GM19025 (cell line): ENCODE measurements around the gene DDI2.
"Not testable (repeated sequence)": the region's sequence is repeated elsewhere in the genome, so short reads cannot be mapped to it uniquely, and the experiment has no call there.

ENCODE experiments used
- ATAC-seq: cut with Tn5 transposase; IDR thresholded peaks from one replicate; pipeline ENCODE4 v1.9.1; 2021; ENCODE audit warnings: mild to moderate bottlenecking, low read depth, moderate library complexity; ENCODE audit not compliant: unreplicated experiment

Gene DDI2

DNA sequence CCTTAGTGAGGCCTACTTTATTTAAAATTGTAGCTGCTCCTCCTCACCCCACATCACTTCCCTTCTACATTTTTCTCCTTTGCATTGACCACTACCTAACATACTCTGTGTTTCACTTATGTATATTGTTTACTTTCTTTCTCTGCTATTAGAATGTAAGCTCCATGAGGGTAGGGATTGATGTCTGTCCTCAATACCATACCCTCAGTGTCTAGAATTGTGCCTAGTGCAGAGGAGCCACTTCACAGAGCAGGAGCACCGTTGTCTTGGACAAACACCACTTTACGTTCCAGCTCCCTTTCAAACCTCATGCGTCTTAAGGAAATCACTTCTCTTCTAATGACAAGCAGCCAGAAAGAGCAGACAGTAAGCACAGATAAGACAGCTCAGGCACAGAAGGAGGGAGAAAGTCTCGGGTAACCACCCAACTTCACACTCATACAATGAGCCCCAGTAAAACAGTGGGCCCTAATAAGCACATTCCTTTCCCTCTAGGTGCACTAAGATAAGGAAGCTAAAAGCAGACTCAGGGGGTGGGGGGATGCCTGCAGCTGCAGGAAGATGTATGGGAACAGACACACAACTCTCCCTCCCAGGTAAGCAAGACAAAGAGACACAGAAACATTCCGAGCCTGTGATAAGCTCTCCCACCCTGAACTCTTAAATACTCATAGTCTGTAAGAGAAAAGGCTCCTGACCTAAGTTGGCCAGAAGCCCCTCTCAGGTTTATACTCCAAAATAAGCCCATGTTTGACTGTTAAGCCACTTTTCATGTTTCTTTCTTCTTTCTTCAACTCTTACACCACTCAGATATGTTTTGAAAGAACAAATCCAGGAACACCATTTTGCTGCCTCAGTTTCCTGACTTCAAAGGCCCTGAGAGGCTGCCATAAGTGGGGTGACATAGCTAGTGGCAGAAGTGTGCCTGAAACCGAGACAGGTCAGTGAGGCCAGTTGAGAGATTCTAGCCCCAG, 59.7 kb downstream of the DDI2 start:
- no peak for ATAC-seq

- ATAC-seq, result no peak
These were observed 61.3 kb downstream of the DDI2 start for GRCh38 chr1:15678578-15678977.

- no peak for ATAC-seq
These were observed 62.9 kb downstream of the DDI2 start for GRCh38 chr1:15680131-15680530.

DNA sequence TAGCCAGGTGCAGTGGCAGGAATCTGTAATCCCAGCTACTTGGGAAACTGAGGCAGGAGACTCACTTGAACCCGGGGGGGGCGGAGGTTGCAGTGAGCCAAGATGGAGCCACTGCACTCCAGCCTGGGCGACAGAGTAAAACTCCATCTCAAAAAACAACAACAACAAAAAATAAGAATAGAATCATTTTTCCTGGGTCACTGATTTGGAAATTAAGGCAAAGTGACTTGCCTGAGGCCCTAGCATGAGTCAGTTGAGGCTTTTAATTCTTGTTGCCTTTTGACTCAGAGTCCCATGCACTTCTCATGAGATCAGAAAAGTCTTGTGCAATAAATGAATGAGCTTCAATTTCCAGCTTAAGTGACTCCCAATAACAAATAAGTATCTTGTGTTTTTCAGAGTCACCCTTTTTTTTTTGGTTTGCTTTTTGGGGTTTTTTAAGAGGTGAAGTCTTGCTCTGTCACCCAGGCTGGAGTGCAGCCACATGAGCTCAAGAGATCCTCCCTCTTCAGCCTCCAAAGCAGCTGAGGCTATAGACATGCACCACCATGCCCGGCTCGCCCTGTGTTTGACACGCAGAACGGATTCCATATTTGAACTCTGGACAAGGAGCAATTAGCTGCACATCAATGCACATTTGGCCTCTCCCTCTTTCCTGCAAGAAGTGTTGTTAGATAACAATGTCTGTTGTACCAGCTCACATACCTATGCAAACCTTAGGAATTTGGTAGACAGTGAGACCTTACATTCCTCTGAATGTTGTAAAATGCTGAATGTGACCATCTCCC, 63.5 kb downstream of the DDI2 start:
- ATAC-seq, result no peak

GRCh38 chr1:15681349-15682292, 64.4 kb downstream of the DDI2 start:
- ATAC-seq, result no peak

DNA sequence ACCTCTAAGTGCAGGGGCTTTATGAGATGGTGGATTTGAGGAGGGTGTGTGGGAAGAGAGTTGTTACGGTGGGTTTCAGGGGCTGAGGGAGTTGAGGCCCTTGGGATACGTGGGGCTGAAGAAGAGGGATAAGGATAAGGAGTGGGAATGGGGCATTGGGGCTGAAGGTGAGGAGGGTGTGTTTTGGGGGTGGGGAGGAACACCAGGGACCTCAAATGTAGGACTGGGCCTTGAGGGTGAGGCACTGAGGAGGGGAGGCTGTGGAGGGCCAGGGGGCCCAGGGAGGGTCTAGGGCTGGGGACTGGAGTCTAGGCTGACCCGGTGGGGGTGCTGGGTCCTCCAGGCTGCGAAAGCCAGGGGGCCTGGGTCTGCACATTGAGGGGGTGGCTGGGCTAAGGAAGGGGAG, 65.7 kb downstream of the DDI2 start:
- ATAC-seq, result no peak

- no peak for ATAC-seq
These were observed 66.2 kb downstream of the DDI2 start for GRCh38 chr1:15683345-15684039.

GRCh38 chr1:15684042-15684461, 66.8 kb downstream of the DDI2 start, which contains the start of gene PLEKHM2:
TSS of gene PLEKHM2 (plus strand) at chr1:15684320. CDS start at chr1:15684559, 239 bp downstream.
- ATAC-seq, result peak; percentile 56

DNA sequence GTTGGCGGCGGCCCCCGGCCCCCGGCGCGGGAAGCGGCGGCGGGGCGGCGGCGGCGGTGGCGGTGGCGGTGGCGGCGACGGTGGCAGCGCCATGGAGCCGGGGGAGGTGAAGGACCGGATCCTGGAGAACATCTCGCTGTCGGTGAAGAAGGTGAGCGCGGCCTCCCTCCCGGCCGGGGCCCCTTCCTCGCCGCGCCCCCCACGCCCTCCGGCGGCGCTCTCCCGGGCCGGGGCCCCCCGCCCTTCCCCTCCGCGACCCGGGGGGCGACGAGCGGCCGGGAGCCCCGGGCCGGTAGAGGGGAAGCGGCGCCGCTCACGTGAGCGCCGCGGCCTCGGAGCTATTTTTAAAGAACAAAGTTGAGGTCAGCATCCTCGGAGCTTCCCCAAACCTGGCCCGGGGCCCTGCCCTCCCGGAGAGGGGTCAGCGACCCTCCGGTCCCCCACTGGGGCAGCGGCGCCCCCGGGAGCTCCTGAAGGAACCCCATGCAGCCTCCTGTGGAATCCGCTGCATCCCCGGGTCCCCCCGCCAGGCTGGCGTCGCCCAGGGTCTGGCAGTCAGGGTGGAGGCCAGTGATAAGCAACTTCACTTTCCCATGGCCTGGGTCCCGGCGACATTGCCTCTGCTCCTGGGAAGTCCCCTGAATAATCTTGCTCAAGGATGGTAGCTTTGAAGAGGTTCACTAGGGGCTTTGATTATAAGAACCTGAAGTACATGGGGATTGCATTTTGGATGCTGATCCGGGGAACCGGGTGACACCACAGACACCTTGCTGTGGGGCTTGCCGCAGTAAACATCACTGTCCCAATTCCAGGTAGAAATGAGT, 67.4 kb downstream of the DDI2 start:
- ATAC-seq, result peak; percentile 26

GRCh38 chr1:15685820-15686219, 68.6 kb downstream of the DDI2 start:
- ATAC-seq, result no peak

DNA sequence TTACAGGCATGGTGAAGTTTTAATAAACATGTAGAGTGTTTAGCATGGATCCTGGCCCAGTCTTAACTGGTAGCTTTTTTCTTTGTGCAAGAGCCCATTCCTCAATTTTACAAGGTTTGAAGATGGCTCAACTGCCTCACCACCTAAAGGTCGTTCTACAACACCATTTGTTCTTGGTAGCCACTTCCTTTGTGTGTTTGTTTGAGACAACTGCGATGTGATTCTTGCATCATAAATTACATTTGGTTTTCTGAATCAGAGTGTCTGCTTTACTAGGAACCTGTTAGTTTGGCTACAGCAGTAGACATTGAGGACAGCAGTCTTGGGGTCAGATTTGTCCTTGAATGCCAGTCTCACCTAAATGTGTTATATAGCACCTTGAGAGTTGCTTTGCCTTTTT, 70.2 kb downstream of the DDI2 start:
- no peak for ATAC-seq

DNA sequence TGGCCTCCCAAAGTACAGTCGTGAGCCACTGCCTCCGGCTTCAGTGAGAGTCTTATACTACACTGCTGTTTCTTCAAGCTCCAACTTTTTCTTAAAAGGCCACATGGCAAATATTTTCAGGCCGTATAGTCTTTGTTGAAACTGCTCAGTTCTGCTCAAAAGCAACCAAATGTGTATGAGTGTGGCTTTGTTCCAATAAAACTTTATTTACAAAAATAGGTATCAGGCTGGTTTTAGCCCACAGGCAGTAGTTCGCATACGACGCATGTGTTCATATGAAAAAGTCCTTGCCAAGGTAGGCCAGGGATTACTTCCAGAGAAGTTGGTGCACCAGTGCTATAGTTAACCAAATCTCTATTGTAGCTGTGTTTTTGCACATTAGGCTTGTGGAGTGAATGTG, 73.1 kb downstream of the DDI2 start:
- no peak for ATAC-seq

GRCh38 chr1:15691434-15692032, 74.3 kb downstream of the DDI2 start:
- no peak for ATAC-seq

- no peak for ATAC-seq
These were observed 74.9 kb downstream of the DDI2 start for GRCh38 chr1:15692121-15692682.

DNA sequence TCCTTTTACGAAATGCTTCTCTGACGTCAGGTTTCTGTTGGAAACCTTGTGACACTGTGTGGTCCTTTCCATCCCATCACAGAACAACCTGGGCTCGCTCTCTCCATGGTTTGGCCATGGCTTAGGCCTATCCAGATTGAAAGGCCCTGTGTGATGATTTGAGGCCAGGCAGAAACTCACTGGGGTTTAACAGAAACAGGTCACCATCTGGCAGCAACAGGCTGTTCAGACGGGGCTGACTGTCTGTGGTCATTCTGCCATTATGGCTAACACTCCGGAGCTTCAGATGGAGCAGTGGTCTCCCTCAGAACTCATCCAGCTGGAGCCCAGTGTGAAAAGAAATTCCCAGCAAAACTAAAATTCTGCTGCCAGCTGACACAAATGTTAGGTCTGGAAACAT, 76.1 kb downstream of the DDI2 start:
- no peak for ATAC-seq

GRCh38 chr1:15696956-15697521, 79.8 kb downstream of the DDI2 start:
- ATAC-seq, result peak; percentile 90

- no peak for ATAC-seq
These were observed 80.9 kb downstream of the DDI2 start for GRCh38 chr1:15698201-15698600.

DNA sequence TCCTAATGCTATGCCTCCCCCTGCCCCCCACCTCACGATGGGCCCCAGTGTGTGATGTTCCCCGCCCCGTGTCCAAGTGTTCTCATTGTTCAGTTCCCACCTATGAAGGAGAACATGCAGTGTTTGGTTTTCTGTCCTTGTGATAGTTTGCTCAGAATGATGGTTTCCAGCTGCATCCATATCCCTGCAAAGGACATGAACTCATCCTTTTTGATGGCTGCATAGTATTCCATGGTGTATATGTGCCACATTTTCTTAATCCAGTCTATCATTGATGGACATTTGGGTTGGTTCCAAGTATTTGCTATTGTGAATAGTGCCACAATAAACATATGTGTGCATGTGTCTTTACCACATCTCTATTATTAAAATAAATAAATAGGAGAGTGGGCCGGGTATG, 82.1 kb downstream of the DDI2 start:
- ATAC-seq, result not testable (repeated sequence)
